AG09309 (cell line): ENCODE data around the gene TRPV3.
"Not testable (repeated sequence)": the region's sequence is repeated elsewhere in the genome, so short reads cannot be mapped to it uniquely, and the experiment has no call there.

ENCODE experiments used
- DNase-seq: peaks from one replicate; pipeline ENCODE4 v3.0.0-alpha.2; 2010; ENCODE audit warnings: low read depth
- H3K4me3 ChIP-seq: 2 replicates; pipeline ENCODE4 v1.5.1; 2011; ENCODE audit warnings: mild to moderate bottlenecking, low read depth, low read length, moderate library complexity; ENCODE audit not compliant: control insufficient read depth
- TF ChIP-seq, protein P1 (sequence below): IDR thresholded peaks from 2 replicates; pipeline ENCODE4 v1.5.1; 2011; ENCODE audit warnings: mild to moderate bottlenecking, low read depth, low read length, inconsistent platforms; ENCODE audit not compliant: insufficient read depth, control insufficient read depth; ENCODE audit errors: missing control alignments

Gene TRPV3

DNA sequence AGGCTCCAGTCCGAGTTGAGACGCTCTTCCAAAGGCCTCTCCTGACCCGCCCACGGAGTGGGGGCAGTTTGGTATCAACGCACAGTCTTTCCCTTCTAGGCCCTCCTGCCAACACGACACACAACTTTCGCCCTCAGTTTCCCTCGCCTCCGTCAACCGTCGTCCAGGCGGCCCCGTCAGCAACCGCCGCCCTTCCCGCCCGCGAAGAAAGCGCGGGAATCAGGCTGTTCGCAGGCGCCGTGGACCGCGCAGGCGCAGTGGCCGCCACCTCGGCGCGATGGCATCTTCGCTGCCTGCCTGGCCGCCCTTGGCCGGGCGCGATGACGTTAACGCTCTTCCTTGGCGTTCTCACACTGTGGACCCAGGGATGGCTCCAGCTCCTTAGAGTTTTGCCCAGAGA, 86.0 kb downstream of the TRPV3 start, which contains the start of gene SPATA22:
SPATA22 (minus strand) TSS at position 221 of the 400 bp plus-strand sequence. CDS start 2,494 bp downstream, outside the sequence.
- no peak for DNase-seq
- no peak within 1 kb of the TSS for H3K4me3 ChIP-seq
- TF ChIP-seq, protein P1, sequence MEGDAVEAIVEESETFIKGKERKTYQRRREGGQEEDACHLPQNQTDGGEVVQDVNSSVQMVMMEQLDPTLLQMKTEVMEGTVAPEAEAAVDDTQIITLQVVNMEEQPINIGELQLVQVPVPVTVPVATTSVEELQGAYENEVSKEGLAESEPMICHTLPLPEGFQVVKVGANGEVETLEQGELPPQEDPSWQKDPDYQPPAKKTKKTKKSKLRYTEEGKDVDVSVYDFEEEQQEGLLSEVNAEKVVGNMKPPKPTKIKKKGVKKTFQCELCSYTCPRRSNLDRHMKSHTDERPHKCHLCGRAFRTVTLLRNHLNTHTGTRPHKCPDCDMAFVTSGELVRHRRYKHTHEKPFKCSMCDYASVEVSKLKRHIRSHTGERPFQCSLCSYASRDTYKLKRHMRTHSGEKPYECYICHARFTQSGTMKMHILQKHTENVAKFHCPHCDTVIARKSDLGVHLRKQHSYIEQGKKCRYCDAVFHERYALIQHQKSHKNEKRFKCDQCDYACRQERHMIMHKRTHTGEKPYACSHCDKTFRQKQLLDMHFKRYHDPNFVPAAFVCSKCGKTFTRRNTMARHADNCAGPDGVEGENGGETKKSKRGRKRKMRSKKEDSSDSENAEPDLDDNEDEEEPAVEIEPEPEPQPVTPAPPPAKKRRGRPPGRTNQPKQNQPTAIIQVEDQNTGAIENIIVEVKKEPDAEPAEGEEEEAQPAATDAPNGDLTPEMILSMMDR: no peak

DNA sequence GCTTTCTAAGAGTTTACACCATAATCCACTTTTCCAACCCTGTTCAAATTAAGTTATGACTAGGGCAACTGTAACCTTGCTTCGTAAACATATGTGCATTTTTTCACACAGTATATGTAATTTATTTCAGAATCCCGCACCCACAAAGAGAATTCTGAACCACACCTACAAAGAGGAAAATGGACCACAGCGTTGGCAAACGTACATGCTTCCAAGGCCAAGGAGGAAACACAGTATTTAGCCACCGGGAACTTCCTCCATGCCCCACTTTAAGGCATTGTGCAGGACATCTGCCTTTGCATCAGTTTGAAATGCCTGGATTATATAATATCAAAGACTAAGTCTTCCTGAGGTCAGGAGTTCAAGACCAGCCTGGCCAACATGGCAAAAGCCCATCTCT, 88.1 kb downstream of the TRPV3 start:
- TF ChIP-seq, protein P1: no peak
- no peak for DNase-seq
- no peak overlapping the region for H3K4me3 ChIP-seq

DNA sequence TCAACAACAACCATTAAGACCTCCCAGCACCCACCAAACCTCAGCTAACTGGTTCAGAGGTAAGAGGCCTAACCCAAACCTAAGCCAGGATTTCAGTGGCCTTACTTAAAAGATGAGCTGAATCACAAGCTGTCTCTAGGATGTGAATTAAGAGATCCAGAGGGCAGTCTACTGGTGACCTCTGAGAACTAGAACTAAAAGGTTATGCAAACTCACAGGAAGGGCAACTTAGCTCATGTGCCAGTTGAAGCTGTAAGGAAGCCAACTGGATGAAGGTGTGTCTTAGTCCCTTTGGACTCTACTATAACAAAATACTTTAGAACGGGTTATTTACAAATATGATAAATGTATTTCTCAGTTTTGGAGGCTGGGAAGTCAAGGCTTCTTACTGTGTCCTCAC, 91.3 kb downstream of the TRPV3 start:
- DNase-seq: not testable (repeated sequence)

More for the DNA sequence above, 91.3 kb downstream of the TRPV3 start:
- not testable (repeated sequence) for H3K4me3 ChIP-seq
